Lower leg skin (tissue), 3 donors: ENCODE results near the gene CCDC190.

Source experiments
- CTCF ChIP-seq, 3 donors: fragments of 450-650 bp; IDR thresholded peaks; one replicate each; pipeline ENCODE4 v1.5.1; 2016; ENCODE audit warnings: antibody characterized with exemption in 3 of 3, mild to moderate bottlenecking in 3 of 3, moderate library complexity in 2 of 3
- POLR2A ChIP-seq, 2 donors: fragments of 450-650 bp; IDR thresholded peaks; one replicate each; pipeline ENCODE4 v1.6.1; 2016 to 2017; ENCODE audit warnings: antibody characterized with exemption in 2 of 2, mild to moderate bottlenecking in 1 of 2, moderate library complexity in 1 of 2

GRCh38 chr1:162901243-162901642, 40.3 kb upstream of the CCDC190 start:
- TF ChIP-seq CTCF (IDR thresholded peaks at IDR 0.05) (no peak), POLR2A (IDR thresholded peaks at IDR 0.05) (no peak)
